Activated B cell treated with CpG ODN at 0.5 μM for 24 hours (primary cell): Measurements from ENCODE around the gene SLC8A2. TPM values are rescaled to one million over a fixed set of nuclear protein-coding genes. Genes with fewer than 3 reads are reported as not detected.

Experiments used
- ATAC-seq: fragments of 200-7000 bp; cut with Tn5 transposase; one replicate; pipeline ENCODE4 v1.10.0; 2021; ENCODE audit warnings: low read depth, mild to moderate bottlenecking, moderate library complexity
- CTCF ChIA-PET: fragments of 350-600 bp; sonication (Branson Sonifier 250); formaldehyde crosslinking; loops from one replicate; lab custom pipeline; 2021; ENCODE audit warnings: antibody characterized with exemption; lab: Charles Lee
- POLR2A ChIA-PET: fragments of 350-600 bp; sonication (Branson Sonifier 250); formaldehyde crosslinking; loops from one replicate; lab custom pipeline; 2021; ENCODE audit warnings: antibody characterized with exemption; lab: Charles Lee
- DNase-seq: peaks from one replicate; pipeline ENCODE4 v3.0.0; 2022
- H3K27ac Mint-ChIP-seq: one replicate; pipeline ENCODE4 v1.8.0; 2020; ENCODE audit warnings: mixed read lengths
- H3K27me3 Mint-ChIP-seq: one replicate; pipeline ENCODE4 v1.8.0; 2021; ENCODE audit warnings: mixed read lengths
- H3K36me3 Mint-ChIP-seq: one replicate; pipeline ENCODE4 v1.8.0; 2021; ENCODE audit warnings: low read depth, mixed read lengths
- H3K4me1 Mint-ChIP-seq: one replicate; pipeline ENCODE4 v1.8.0; 2021; ENCODE audit warnings: mixed read lengths
- H3K4me3 Mint-ChIP-seq: one replicate; pipeline ENCODE4 v1.8.0; 2020; ENCODE audit warnings: mild to moderate bottlenecking, mixed read lengths
- H3K9me3 Mint-ChIP-seq: one replicate; pipeline ENCODE4 v1.8.0; 2020; ENCODE audit warnings: mixed read lengths
- CTCF ChIP-seq: fragments of 200-600 bp; IDR thresholded peaks from one replicate; pipeline ENCODE4 v1.8.0; 2022; ENCODE audit warnings: antibody characterized with exemption, mild to moderate bottlenecking
- intact Hi-C: fragments of 100-400 bp; cut with micrococcal nuclease; formaldehyde crosslinking; loops from one replicate; pipeline ENCODE4 v1.15.1; 2024
- total RNA-seq: library from RNA; stranded (reverse); gene quantifications from 2 replicates; pipeline ENCODE4 v1.2.3, GENCODE V29; 2022

The SLC8A2 gene
- total RNA-seq, 1 donor from 2014 or later, result not detected

- peaks cover 66% of the 10 kb centered on the region for H3K27me3 Mint-ChIP-seq
- no peak overlapping the region for H3K27ac Mint-ChIP-seq
- H3K36me3 Mint-ChIP-seq, result no peaks in the 10 kb centered on the region
- peaks cover 12% of the 10 kb centered on the region for H3K4me1 Mint-ChIP-seq
- no peak for TF ChIP-seq CTCF
- intact Hi-C loops, result no loop called here
- H3K4me3 Mint-ChIP-seq, result no peak overlapping the region
- ATAC-seq (no peak), DNase-seq (no peak)
- peaks cover 2% of the 10 kb centered on the region for H3K9me3 Mint-ChIP-seq
- ChIA-PET CTCF (interaction anchor here (3.2 to 6.7 kb wide), 2 partner anchors 264 to 272 kb away, joined by 47 to 72 read pairs; no protein-coding TSS in a partner anchor), POLR2A (interaction anchor here (0.7 kb wide), 1 partner anchor 289 kb away, joined by 4 read pairs; no protein-coding TSS in a partner anchor)
Measured at GRCh38 chr19:47434088-47434487, 37.6 kb downstream of the SLC8A2 start.

GRCh38 chr19:47433121-47433520 is 38.6 kb downstream of the SLC8A2 start:
- DNase-seq (no peak), ATAC-seq (no peak)
- ChIA-PET POLR2A (no interaction called here), CTCF (interaction anchor here (0.7 to 6.7 kb wide), 4 partner anchors 82 to 273 kb away, joined by 3 to 72 read pairs (median 5); partner anchors contain the start of gene NAPA)
- H3K36me3 Mint-ChIP-seq, result no peaks in the 10 kb centered on the region
- peaks cover 2% of the 10 kb centered on the region for H3K9me3 Mint-ChIP-seq
- peaks cover 56% of the 10 kb centered on the region for H3K27me3 Mint-ChIP-seq
- intact Hi-C loops, result no loop called here
- TF ChIP-seq CTCF, result no peak
- H3K27ac Mint-ChIP-seq, result no peak overlapping the region
- peaks cover 12% of the 10 kb centered on the region for H3K4me1 Mint-ChIP-seq
- H3K4me3 Mint-ChIP-seq, result no peak overlapping the region

- intact Hi-C loops, result no loop called here
- H3K4me3 Mint-ChIP-seq, result no peak overlapping the region
- no peaks in the 10 kb centered on the region for H3K36me3 Mint-ChIP-seq
- ChIA-PET CTCF (interaction anchor here (0.7 to 6.7 kb wide), 4 partner anchors 83 to 274 kb away, joined by 3 to 72 read pairs (median 5); partner anchors contain the start of gene NAPA), POLR2A (no interaction called here)
- H3K27ac Mint-ChIP-seq, result no peak overlapping the region
- DNase-seq (no peak), ATAC-seq (no peak)
- peaks cover 12% of the 10 kb centered on the region for H3K4me1 Mint-ChIP-seq
- no peak for TF ChIP-seq CTCF
- peaks cover 2% of the 10 kb centered on the region for H3K9me3 Mint-ChIP-seq
- peaks cover 52% of the 10 kb centered on the region for H3K27me3 Mint-ChIP-seq
Measured at GRCh38 chr19:47432499-47432898, 39.2 kb downstream of the SLC8A2 start.

GRCh38 chr19:47432091-47432490 is 39.6 kb downstream of the SLC8A2 start:
- DNase-seq, result no peak
- ChIA-PET CTCF (interaction anchor here (0.9 to 1.9 kb wide), 2 partner anchors 83 to 266 kb away, joined by 3 to 6 read pairs; partner anchors contain the start of gene NAPA), POLR2A (no interaction called here)
- H3K4me1 Mint-ChIP-seq, result peaks cover 12% of the 10 kb centered on the region
- H3K27ac Mint-ChIP-seq, result no peak overlapping the region
- no peak overlapping the region for H3K4me3 Mint-ChIP-seq
- no peaks in the 10 kb centered on the region for H3K36me3 Mint-ChIP-seq
- peaks cover 50% of the 10 kb centered on the region for H3K27me3 Mint-ChIP-seq
- intact Hi-C loops, result no loop called here
- no peak for TF ChIP-seq CTCF
- H3K9me3 Mint-ChIP-seq, result peaks cover 2% of the 10 kb centered on the region
- ATAC-seq, result no peak

- CTCF ChIA-PET, result no interaction called here
- intact Hi-C loops, result no loop called here
Measured at GRCh38 chr19:47430041-47430802, 41.5 kb downstream of the SLC8A2 start.

More at GRCh38 chr19:47430041-47430802, 41.5 kb downstream of the SLC8A2 start:
- H3K9me3 Mint-ChIP-seq, result peaks cover 2% of the 10 kb centered on the region
- no peak for ATAC-seq
- peaks cover 5% of the 10 kb centered on the region for H3K4me1 Mint-ChIP-seq
- no peak overlapping the region for H3K4me3 Mint-ChIP-seq
- no peaks in the 10 kb centered on the region for H3K36me3 Mint-ChIP-seq
- H3K27ac Mint-ChIP-seq, result no peak overlapping the region
- no peak for DNase-seq
- POLR2A ChIA-PET, result interaction anchor here (0.6 kb wide), 1 partner anchor 48 kb away, joined by 3 read pairs; no protein-coding TSS in a partner anchor
- peaks cover 47% of the 10 kb centered on the region for H3K27me3 Mint-ChIP-seq
- no peak for TF ChIP-seq CTCF
